PC-9 (cell line): ENCODE results near the gene NR2F1-AS1. TPM values are rescaled to one million over a fixed set of nuclear protein-coding genes. Genes with fewer than 3 reads are reported as not detected.

ENCODE experiments used
- BruUV-seq: library from RNA; stranded (reverse); fragments of 400-500 nt; replicated peaks from 2 replicates; lab custom pipeline; 2021; lab: Mats Ljungman, UMichigan
- CTCF ChIA-PET: fragments of 300-600 bp; sonication (Branson Sonifier 250); formaldehyde crosslinking; loops from one replicate; lab custom pipeline; 2022; ENCODE audit warnings: antibody characterized with exemption; lab: Charles Lee
- POLR2A ChIA-PET: fragments of 300-600 bp; sonication (Branson Sonifier 250); formaldehyde crosslinking; loops from one replicate; lab custom pipeline; 2022; ENCODE audit warnings: antibody characterized with exemption; ENCODE audit not compliant: unreplicated experiment; lab: Charles Lee
- DNase-seq, 2 experiments: peaks; one replicate each; pipeline versions ENCODE4 v3.0.0 to v3.0.0-alpha.2; 2015 to 2022; ENCODE audit warnings: mixed read lengths in 1 of 2
- H2AFZ ChIP-seq: fragments of 200-600 bp; sonication (generic); 2 replicates; pipeline ENCODE4 v1.8.1; 2017; ENCODE audit warnings: antibody characterized with exemption
- H3F3A ChIP-seq: fragments of 200-600 bp; sonication (generic); 2 replicates; pipeline ENCODE4 v1.8.1; 2017; ENCODE audit warnings: antibody characterized with exemption, mild to moderate bottlenecking, low read depth; ENCODE audit not compliant: insufficient read depth
- H3K27ac ChIP-seq: fragments of 200-600 bp; sonication (generic); 2 replicates; pipeline ENCODE4 v1.6.1; 2016; ENCODE audit warnings: mixed run types
- H3K27me3 ChIP-seq: fragments of 200-600 bp; sonication (generic); 2 replicates; pipeline ENCODE4 v1.6.1; 2016; ENCODE audit warnings: low read depth, mixed run types; ENCODE audit not compliant: insufficient read depth
- H3K36me3 ChIP-seq: fragments of 200-600 bp; sonication (generic); 2 replicates; pipeline ENCODE4 v1.6.1; 2016; ENCODE audit warnings: low read depth, mixed run types
- H3K4me1 ChIP-seq: fragments of 200-600 bp; sonication (generic); replicated peaks from 2 replicates; pipeline ENCODE4 v1.6.1; 2016; ENCODE audit warnings: mixed run types; ENCODE audit not compliant: insufficient read depth
- H3K4me2 ChIP-seq: fragments of 200-600 bp; sonication (generic); 2 replicates; pipeline ENCODE4 v1.6.1; 2017; ENCODE audit warnings: mixed run types
- H3K4me3 ChIP-seq: fragments of 200-600 bp; sonication (generic); 2 replicates; pipeline ENCODE4 v1.6.1; 2016; ENCODE audit warnings: mixed run types
- H3K79me2 ChIP-seq: fragments of 200-600 bp; sonication (generic); 2 replicates; pipeline ENCODE4 v1.6.1; 2017; ENCODE audit warnings: low read depth, mixed run types
- H3K9me2 ChIP-seq: fragments of 200-600 bp; sonication (generic); 2 replicates; pipeline ENCODE4 v1.8.1; 2017; ENCODE audit warnings: mild to moderate bottlenecking; ENCODE audit not compliant: insufficient read depth
- H3K9me3 ChIP-seq: fragments of 200-600 bp; sonication (generic); 2 replicates; pipeline ENCODE4 v1.8.1; 2016; ENCODE audit warnings: low read depth; ENCODE audit not compliant: insufficient read depth
- H4K20me1 ChIP-seq: fragments of 200-600 bp; sonication (generic); 2 replicates; pipeline ENCODE4 v1.8.1; 2017; ENCODE audit not compliant: insufficient read depth
- EZH2 ChIP-seq: fragments of 200-600 bp; sonication (generic); IDR thresholded peaks from 2 replicates; pipeline ENCODE4 v1.8.0; 2017; ENCODE audit warnings: antibody characterized with exemption, low read depth
- intact Hi-C: fragments of 100-400 bp; cut with micrococcal nuclease; formaldehyde crosslinking; loops from one replicate; pipeline ENCODE4 v1.10.0; 2022; ENCODE audit not compliant: unreplicated experiment
- total RNA-seq: library from RNA; stranded (reverse); gene quantifications from 2 replicates; pipeline ENCODE4 v1.2.3, GENCODE V29; 2021
- TF ChIP-seq, protein P1 (sequence below): fragments of 200-600 bp; sonication (generic); conservative IDR thresholded peaks from 2 replicates; pipeline ENCODE4 v1.6.1; 2017; ENCODE audit warnings: mixed run types, antibody characterized with exemption, mild to moderate bottlenecking, moderate library complexity

NR2F1-AS1 gene
- total RNA-seq, 1 experiment from 2014 or later = 6.0 TPM

DNA sequence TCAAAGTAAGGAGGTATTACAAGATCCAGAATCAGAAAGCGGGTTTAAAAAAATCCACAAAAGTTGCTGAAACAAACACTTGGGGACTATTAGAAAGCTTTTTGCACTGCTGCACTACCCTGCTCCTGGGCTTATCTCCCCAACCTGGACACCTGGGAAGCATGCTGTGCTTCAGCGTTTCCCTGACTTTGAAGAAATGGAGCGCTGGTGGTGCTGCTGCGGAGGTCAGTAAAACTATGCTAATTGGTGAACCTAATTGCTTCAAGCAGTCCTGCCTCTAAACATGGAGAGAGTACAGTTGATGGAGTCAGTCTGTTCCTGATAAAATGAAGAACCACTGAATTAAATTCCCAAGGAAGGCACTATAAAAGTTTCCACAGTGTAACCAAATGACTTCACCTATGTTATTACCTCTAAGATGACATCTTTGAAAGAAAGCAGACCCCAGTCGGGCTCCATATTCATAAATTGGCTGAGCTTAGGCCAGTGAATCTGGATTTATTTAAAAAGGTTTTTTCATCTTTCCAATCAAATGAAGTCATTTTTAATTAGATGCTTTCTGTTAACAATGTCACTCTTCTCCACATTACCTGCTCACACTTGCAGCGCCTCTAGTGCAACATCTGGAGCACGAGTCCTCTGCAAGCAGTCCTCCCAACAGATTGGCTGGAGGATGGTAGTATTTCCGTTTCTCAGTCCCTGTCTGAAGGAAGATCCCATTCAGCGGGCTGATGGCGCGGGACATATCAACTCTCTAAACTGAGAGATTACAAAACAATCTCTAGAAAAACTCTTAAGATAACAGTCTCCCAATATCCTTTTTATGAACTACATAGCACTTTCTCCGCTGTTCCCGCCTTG lies 11.5 kb downstream of the NR2F1-AS1 start:
- Histone ChIP-seq H3K4me1 (no peaks in the 10 kb centered on the region; the same call in 1 of the 2 replicates), H3K4me3 (no peak overlapping the region), H3K9me3 (peaks cover 7% of the 10 kb centered on the region; the same call in 1 of the 2 replicates), H4K20me1 (no peaks in the 10 kb centered on the region), H3K27me3 (no peaks in the 10 kb centered on the region), H3K9me2 (no peaks in the 10 kb centered on the region), H2AFZ (no peak overlapping the region), H3K36me3 (peaks cover 7% of the 10 kb centered on the region; the same call in 1 of the 2 replicates), H3K79me2 (no peaks in the 10 kb centered on the region; the same call in 1 of the 2 replicates), H3K4me2 (no peak overlapping the region), H3K27ac (no peak overlapping the region), H3F3A (no peaks in the 10 kb centered on the region)
- TF ChIP-seq, protein P1, sequence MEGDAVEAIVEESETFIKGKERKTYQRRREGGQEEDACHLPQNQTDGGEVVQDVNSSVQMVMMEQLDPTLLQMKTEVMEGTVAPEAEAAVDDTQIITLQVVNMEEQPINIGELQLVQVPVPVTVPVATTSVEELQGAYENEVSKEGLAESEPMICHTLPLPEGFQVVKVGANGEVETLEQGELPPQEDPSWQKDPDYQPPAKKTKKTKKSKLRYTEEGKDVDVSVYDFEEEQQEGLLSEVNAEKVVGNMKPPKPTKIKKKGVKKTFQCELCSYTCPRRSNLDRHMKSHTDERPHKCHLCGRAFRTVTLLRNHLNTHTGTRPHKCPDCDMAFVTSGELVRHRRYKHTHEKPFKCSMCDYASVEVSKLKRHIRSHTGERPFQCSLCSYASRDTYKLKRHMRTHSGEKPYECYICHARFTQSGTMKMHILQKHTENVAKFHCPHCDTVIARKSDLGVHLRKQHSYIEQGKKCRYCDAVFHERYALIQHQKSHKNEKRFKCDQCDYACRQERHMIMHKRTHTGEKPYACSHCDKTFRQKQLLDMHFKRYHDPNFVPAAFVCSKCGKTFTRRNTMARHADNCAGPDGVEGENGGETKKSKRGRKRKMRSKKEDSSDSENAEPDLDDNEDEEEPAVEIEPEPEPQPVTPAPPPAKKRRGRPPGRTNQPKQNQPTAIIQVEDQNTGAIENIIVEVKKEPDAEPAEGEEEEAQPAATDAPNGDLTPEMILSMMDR = no peak
- no peak for TF ChIP-seq EZH2
- CTCF ChIA-PET = no interaction called here
- intact Hi-C loops = no loop called here
- DNase-seq = no peak
- no TSS peak for BruUV-seq
- POLR2A ChIA-PET = no interaction called here

- Histone ChIP-seq H3K4me3 (no peak overlapping the region), H3K27me3 (no peaks in the 10 kb centered on the region), H3F3A (no peaks in the 10 kb centered on the region), H3K36me3 (peaks cover 14% of the 10 kb centered on the region; the same call in 1 of the 2 replicates), H2AFZ (no peak overlapping the region), H3K79me2 (no peaks in the 10 kb centered on the region; the same call in 1 of the 2 replicates), H3K9me2 (no peaks in the 10 kb centered on the region), H4K20me1 (no peaks in the 10 kb centered on the region), H3K27ac (no peak overlapping the region), H3K4me1 (no peaks in the 10 kb centered on the region; the same call in 1 of the 2 replicates), H3K9me3 (no peaks in the 10 kb centered on the region), H3K4me2 (no peak overlapping the region)
- no peak for TF ChIP-seq EZH2
- TF ChIP-seq, protein P1 = no peak
- no TSS peak for BruUV-seq
- ChIA-PET POLR2A (no interaction called here), CTCF (no interaction called here)
- DNase-seq = no peak
- intact Hi-C loops = no loop called here
Observed at GRCh38 chr5:93567424-93567823, 13.6 kb downstream of the NR2F1-AS1 start.

DNA sequence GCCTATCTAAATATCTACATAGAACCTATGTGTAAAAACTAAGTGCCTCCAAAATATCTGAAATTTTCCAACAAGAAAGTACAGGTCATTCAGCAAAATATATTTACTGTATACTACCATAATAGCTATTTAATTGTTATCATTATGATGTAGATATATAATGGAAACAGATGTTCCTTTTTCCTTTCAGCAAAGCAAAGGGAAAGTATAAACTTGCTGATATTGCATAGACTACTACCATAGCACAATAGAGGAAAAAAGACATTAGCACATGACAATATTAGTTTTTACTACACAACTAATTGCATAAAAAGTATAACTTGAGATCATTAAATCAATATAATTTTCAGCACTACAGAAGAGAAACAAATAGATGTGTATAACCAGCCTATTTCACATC lies 14.9 kb downstream of the NR2F1-AS1 start:
- DNase-seq = no peak
- POLR2A ChIA-PET = no interaction called here
- no peaks in the 10 kb centered on the region; the same call in 1 of the 2 replicates for H3K4me1 ChIP-seq
- no peak overlapping the region for H3K4me2 ChIP-seq
- no TSS peak for BruUV-seq
- H3K9me3 ChIP-seq = no peaks in the 10 kb centered on the region
- CTCF ChIA-PET = no interaction called here
- peaks cover 7% of the 10 kb centered on the region; the same call in 1 of the 2 replicates for H3K36me3 ChIP-seq
- H3K27me3 ChIP-seq = no peaks in the 10 kb centered on the region
- no peaks in the 10 kb centered on the region for H3F3A ChIP-seq
- no peak overlapping the region for H3K4me3 ChIP-seq
- intact Hi-C loops = no loop called here
- H3K27ac ChIP-seq = no peak overlapping the region
- no peaks in the 10 kb centered on the region for H3K9me2 ChIP-seq
- H2AFZ ChIP-seq = no peak overlapping the region
- no peak for TF ChIP-seq EZH2
- TF ChIP-seq, protein P1 = no peak
- H3K79me2 ChIP-seq = no peaks in the 10 kb centered on the region; the same call in 1 of the 2 replicates
- H4K20me1 ChIP-seq = no peaks in the 10 kb centered on the region
